ENCODE measurements around the gene ATP2B2.

Gene ATP2B2

GRCh38 chr3:10389995-10390394 lies 115.4 kb downstream of the ATP2B2 start:
- no peak overlapping the region for H3K4me3 ChIP-seq (ENCODE audit: low read depth in 1 of 2, low read length in 1 of 2)
- H3K27ac ChIP-seq, result peak overlapping the region; percentile 29
- H3K36me3 ChIP-seq, result no peaks in the 10 kb centered on the region
- TF ChIP-seq CTCF (IDR thresholded peaks at IDR 0.05), result no peak
- H3K9me3 ChIP-seq, result no peaks in the 10 kb centered on the region
- no peaks in the 10 kb centered on the region for H3K27me3 ChIP-seq
- no peaks in the 10 kb centered on the region for H3K4me1 ChIP-seq (ENCODE audit: control insufficient read depth in 1 of 2, insufficient read depth in 1 of 2, low read depth in 1 of 2, low read length in 1 of 2)

GRCh38 chr3:10389339-10389738 lies 116.0 kb downstream of the ATP2B2 start:
- Histone ChIP-seq H3K27ac (no peak overlapping the region), H3K4me1 (ENCODE audit: control insufficient read depth in 1 of 2, insufficient read depth in 1 of 2, low read depth in 1 of 2, low read length in 1 of 2) (no peaks in the 10 kb centered on the region), H3K27me3 (no peaks in the 10 kb centered on the region), H3K4me3 (ENCODE audit: low read depth in 1 of 2, low read length in 1 of 2) (no peak overlapping the region), H3K36me3 (no peaks in the 10 kb centered on the region), H3K9me3 (no peaks in the 10 kb centered on the region)
- no peak for TF ChIP-seq CTCF (IDR thresholded peaks at IDR 0.05)

GRCh38 chr3:10387881-10388609 lies 117.3 kb downstream of the ATP2B2 start:
- Histone ChIP-seq H3K4me1 (ENCODE audit: control insufficient read depth in 1 of 2, insufficient read depth in 1 of 2, low read depth in 1 of 2, low read length in 1 of 2) (no peaks in the 10 kb centered on the region), H3K9me3 (no peaks in the 10 kb centered on the region), H3K27me3 (no peaks in the 10 kb centered on the region), H3K36me3 (no peaks in the 10 kb centered on the region), H3K4me3 (ENCODE audit: low read depth in 1 of 2, low read length in 1 of 2) (no peak overlapping the region), H3K27ac (no peak overlapping the region)
- TF ChIP-seq CTCF (IDR thresholded peaks at IDR 0.05), result no peak

- no peaks in the 10 kb centered on the region for H3K27me3 ChIP-seq
- H3K36me3 ChIP-seq, result no peaks in the 10 kb centered on the region
- H3K27ac ChIP-seq, result no peak overlapping the region
- no peaks in the 10 kb centered on the region for H3K9me3 ChIP-seq
- no peaks in the 10 kb centered on the region for H3K4me1 ChIP-seq (ENCODE audit: control insufficient read depth in 1 of 2, insufficient read depth in 1 of 2, low read depth in 1 of 2, low read length in 1 of 2)
- no peak for TF ChIP-seq CTCF (IDR thresholded peaks at IDR 0.05)
- no peak overlapping the region for H3K4me3 ChIP-seq (ENCODE audit: low read depth in 1 of 2, low read length in 1 of 2)
Observed at GRCh38 chr3:10386121-10386520, 119.3 kb downstream of the ATP2B2 start.

- no peaks in the 10 kb centered on the region for H3K4me1 ChIP-seq (ENCODE audit: control insufficient read depth in 1 of 2, insufficient read depth in 1 of 2, low read depth in 1 of 2, low read length in 1 of 2)
- no peaks in the 10 kb centered on the region for H3K36me3 ChIP-seq
- no peak overlapping the region for H3K4me3 ChIP-seq (ENCODE audit: low read depth in 1 of 2, low read length in 1 of 2)
- no peak overlapping the region for H3K27ac ChIP-seq
- no peaks in the 10 kb centered on the region for H3K27me3 ChIP-seq
- H3K9me3 ChIP-seq, result no peaks in the 10 kb centered on the region
- no peak for TF ChIP-seq CTCF (IDR thresholded peaks at IDR 0.05)
Observed at GRCh38 chr3:10384541-10385360, 120.6 kb downstream of the ATP2B2 start.
